Testis (tissue), 3 donors: ENCODE measurements around the gene AQP9. TPM values are rescaled to one million over a fixed set of nuclear protein-coding genes. Genes with fewer than 3 reads are reported as not detected.

Experiments
- DNase-seq: peaks from one replicate; pipeline ENCODE4 v3.0.0-alpha.2; 2019
- H3K27ac ChIP-seq, 2 donors: fragments of 200-600 bp; sonication (generic); one replicate each; pipeline ENCODE4 v1.5.1; 2019
- H3K27me3 ChIP-seq: fragments of 200-600 bp; sonication (generic); one replicate; pipeline ENCODE4 v1.5.1; 2019
- H3K36me3 ChIP-seq: fragments of 200-600 bp; sonication (generic); one replicate; pipeline ENCODE4 v1.5.1; 2017; ENCODE audit warnings: low read depth; ENCODE audit errors: missing control alignments
- H3K4me1 ChIP-seq: fragments of 200-600 bp; sonication (generic); one replicate; pipeline ENCODE4 v1.5.1; 2019
- H3K4me3 ChIP-seq, 2 donors: fragments of 200-600 bp; sonication (generic); one replicate each; pipeline ENCODE4 v1.5.1; 2017 to 2019
- H3K9me3 ChIP-seq: fragments of 200-600 bp; sonication (generic); one replicate; pipeline ENCODE4 v1.5.1; 2017
- CTCF ChIP-seq, 3 experiments: fragments of 450-650 bp in 2 of 3; fragments of 200-600 bp in 1 of 3; sonication (generic) in 1 of 3; IDR thresholded peaks; one replicate each; pipeline ENCODE4 v1.5.1; 2016 to 2019; ENCODE audit warnings: antibody characterized with exemption in 3 of 3, mild to moderate bottlenecking in 2 of 3, moderate library complexity in 1 of 3
- POLR2A ChIP-seq: fragments of 450-650 bp; IDR thresholded peaks from one replicate; pipeline ENCODE4 v1.6.1; 2017; ENCODE audit warnings: antibody characterized with exemption, mild to moderate bottlenecking, moderate library complexity
- WGBS, 2 donors: methylation state at CpG; one replicate each; pipeline ENCODE4 v1.1.5; 2018; 5-methylcytosine and 5-hydroxymethylcytosine counted together
- intact Hi-C: fragments of 100-400 bp; cut with DNase I; formaldehyde crosslinking; loops from one replicate; pipeline ENCODE4 v1.15.1; 2023; ENCODE audit warnings: low total_unique reads
- polyA plus RNA-seq: library from polyadenylated mRNA; stranded (reverse); fragments of 350-450 nt; fragmentation: Illumina TruSeq; extraction: RNeasy Lipid Tissue Mini Kit (QIAGEN cat#74804); gene quantifications from one replicate; pipeline ENCODE4 v1.2.3, GENCODE V29; 2014; ENCODE audit warnings: low read depth, low replicate concordance; ENCODE audit not compliant: insufficient read depth
- total RNA-seq, 2 donors: library from RNA; depleted of rRNA; stranded (reverse); fragments of >200 nt; gene quantifications; one replicate each; pipeline ENCODE4 v1.2.3, GENCODE V29; 2016

AQP9 gene
- total and polyA plus RNA-seq, 3 donors from 2014 or later, result 0.16 to 3.1 TPM; not detected in 1

GRCh38 chr15:58222679-58223078 lies 84.5 kb downstream of the AQP9 start:
- Histone ChIP-seq H3K4me3 (no peak overlapping the region), H3K27ac (no peak overlapping the region), H3K36me3 (no peaks in the 10 kb centered on the region), H3K4me1 (no peaks in the 10 kb centered on the region), H3K27me3 (no peaks in the 10 kb centered on the region), H3K9me3 (no peaks in the 10 kb centered on the region)
- intact Hi-C loops, result no loop called here
- no peak for TF ChIP-seq CTCF (IDR thresholded peaks at IDR 0.05)
- no peak for TF ChIP-seq POLR2A
- 82 to 90% methylated on average over 2 of the region's 2 CpGs for WGBS, 2 donors
- no peak for DNase-seq

- Histone ChIP-seq H3K9me3 (no peaks in the 10 kb centered on the region), H3K36me3 (no peaks in the 10 kb centered on the region), H3K27me3 (no peaks in the 10 kb centered on the region), H3K4me1 (peaks cover 1% of the 10 kb centered on the region), H3K4me3 (no peak overlapping the region), H3K27ac (no peak overlapping the region)
- WGBS, 2 donors, result 82 to 96% methylated on average over 3 of the region's 3 CpGs
- TF ChIP-seq POLR2A (no peak), CTCF (IDR thresholded peaks at IDR 0.05) (no peak)
- intact Hi-C loops, result no loop called here
- DNase-seq, result no peak
These were observed 85.3 kb downstream of the AQP9 start for GRCh38 chr15:58223432-58223831.

GRCh38 chr15:58224068-58224467 lies 85.9 kb downstream of the AQP9 start:
- no peak for DNase-seq
- TF ChIP-seq CTCF (IDR thresholded peaks at IDR 0.05) (no peak), POLR2A (no peak)
- H3K9me3 ChIP-seq, result no peaks in the 10 kb centered on the region
- H3K4me3 ChIP-seq, result no peak overlapping the region
- H3K27ac ChIP-seq, result no peak overlapping the region
- intact Hi-C loops, result no loop called here
- no peaks in the 10 kb centered on the region for H3K36me3 ChIP-seq
- H3K4me1 ChIP-seq, result peaks cover 5% of the 10 kb centered on the region
- no peaks in the 10 kb centered on the region for H3K27me3 ChIP-seq
- WGBS, 2 donors, result 42 to 46% methylated on average over 2 of the region's 2 CpGs

GRCh38 chr15:58227706-58228543 lies 89.7 kb downstream of the AQP9 start:
- intact Hi-C loops, result no loop called here
- no peaks in the 10 kb centered on the region for H3K27me3 ChIP-seq
- WGBS, 2 donors, result 53 to 55% methylated on average over 8 of the region's 8 CpGs
- no peak overlapping the region for H3K4me3 ChIP-seq
- peak; percentile 87 for DNase-seq
- no peak overlapping the region for H3K27ac ChIP-seq
- no peaks in the 10 kb centered on the region for H3K36me3 ChIP-seq
- peaks cover 5% of the 10 kb centered on the region for H3K4me1 ChIP-seq
- TF ChIP-seq CTCF (IDR thresholded peaks at IDR 0.05) (peak; percentile 65 to 77 (median 74)), POLR2A (no peak)
- H3K9me3 ChIP-seq, result no peaks in the 10 kb centered on the region

GRCh38 chr15:58228718-58229117 lies 90.5 kb downstream of the AQP9 start:
- no peak for DNase-seq
- Histone ChIP-seq H3K4me3 (no peak overlapping the region), H3K9me3 (no peaks in the 10 kb centered on the region), H3K27me3 (no peaks in the 10 kb centered on the region), H3K4me1 (peaks cover 5% of the 10 kb centered on the region), H3K27ac (no peak overlapping the region), H3K36me3 (no peaks in the 10 kb centered on the region)
- intact Hi-C loops, result no loop called here
- 8 to 26% methylated on average over 1 of the region's 1 CpG for WGBS, 2 donors
- TF ChIP-seq CTCF (IDR thresholded peaks at IDR 0.05) (no peak), POLR2A (no peak)
